Activated CD4-positive, alpha-beta T cell treated with anti-CD3 and anti-CD28 coated beads, Interleukin-10, Interleukin-2, amounts not matched to agents 100 ng/mL and 50 ng/mL, durations not matched to agents 16 hours and 8 hours (primary cell): ENCODE results near the gene MN1.

Experiments
- DNase-seq: peaks from one replicate; pipeline ENCODE4 v3.0.0-alpha.2; 2020

Gene MN1

DNA sequence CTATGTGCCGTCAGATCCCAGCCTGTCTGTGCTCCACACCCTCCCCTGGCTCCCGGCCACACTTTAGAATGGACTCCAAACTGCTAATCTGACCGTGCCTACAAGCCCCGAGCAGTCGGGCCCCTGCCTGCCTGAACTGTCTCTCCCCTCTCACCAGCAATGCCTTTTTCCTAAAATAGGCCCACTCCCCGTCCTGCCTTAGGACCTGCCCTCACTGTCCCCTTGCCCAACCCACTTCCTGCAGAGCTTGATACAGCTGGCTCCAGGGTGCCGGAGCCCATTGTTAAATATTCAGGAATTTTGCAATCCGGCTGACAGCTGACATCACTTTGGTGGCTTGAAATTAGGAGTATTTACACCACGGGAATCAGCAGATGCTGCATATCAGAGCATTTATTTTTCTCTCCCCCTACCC is 21.4 kb downstream of the MN1 start:
- no peak for DNase-seq

- no peak for DNase-seq
Measured at GRCh38 chr22:27779643-27780042, 21.9 kb downstream of the MN1 start.

- DNase-seq = no peak
Measured at GRCh38 chr22:27778294-27779090, 23.1 kb downstream of the MN1 start.

DNA sequence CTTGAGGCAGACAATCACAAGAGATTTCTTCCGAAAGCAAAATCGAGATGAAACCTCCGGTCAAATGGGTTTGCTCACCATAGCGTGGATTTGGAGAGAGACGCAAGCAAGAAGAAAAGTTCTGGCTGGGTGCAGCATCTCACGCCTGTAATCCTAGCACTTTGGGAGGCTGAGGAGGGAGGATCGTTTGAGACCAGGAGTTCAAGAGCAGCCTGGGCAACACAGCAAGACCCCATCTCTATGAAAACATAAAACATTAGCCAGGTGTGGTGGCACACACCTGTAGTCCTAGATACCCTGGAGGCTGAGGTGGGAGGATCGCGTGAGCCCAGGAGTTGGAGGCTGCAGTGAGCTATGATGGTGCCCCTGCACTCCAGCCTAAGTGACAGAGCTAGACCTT is 24.4 kb downstream of the MN1 start:
- DNase-seq = no peak

GRCh38 chr22:27776650-27776958 is 25.0 kb downstream of the MN1 start:
- DNase-seq = no peak

DNA sequence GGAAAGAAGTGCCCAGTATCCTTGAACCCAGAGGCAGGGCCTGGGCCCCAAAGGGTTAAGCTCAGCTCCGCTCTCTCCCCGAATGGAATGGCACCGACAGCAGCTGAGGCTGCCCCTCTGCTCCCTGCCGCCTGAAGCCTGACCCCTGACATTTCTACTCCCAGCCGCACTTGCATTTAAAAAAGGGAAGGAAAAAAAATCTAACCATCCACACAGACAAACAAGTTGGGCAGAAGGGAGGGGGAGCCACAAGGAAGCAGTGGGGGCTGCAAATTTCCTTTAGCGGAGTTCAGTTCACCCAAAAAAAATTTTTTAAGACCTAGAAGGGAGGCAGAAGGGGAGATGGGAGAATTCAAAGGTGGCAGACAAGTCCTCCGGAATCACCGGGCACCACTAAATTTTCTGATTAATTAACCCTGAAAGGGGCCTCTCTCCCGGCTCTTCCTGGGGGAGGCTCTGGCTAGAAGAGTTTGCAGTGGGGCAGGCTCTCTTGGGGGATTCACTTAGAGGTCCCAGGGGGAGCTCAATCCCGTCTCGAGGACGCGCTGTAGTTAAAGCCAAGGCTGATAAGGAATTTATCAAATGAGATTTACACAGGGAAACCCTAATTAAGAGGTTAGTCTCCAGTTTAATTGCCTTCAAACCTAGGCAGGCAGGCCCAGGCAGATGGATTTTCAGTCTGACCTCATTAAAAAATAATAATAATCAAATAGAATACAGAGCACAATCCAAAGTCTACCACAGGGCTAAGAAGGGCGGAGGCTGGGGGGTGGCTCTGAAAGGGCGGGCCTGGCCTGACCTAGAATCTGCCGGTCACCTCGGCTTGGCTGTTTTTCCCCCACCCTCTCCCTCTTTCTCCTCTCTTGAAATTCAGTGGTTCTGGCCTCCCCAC is 25.6 kb downstream of the MN1 start:
- no peak for DNase-seq

DNA sequence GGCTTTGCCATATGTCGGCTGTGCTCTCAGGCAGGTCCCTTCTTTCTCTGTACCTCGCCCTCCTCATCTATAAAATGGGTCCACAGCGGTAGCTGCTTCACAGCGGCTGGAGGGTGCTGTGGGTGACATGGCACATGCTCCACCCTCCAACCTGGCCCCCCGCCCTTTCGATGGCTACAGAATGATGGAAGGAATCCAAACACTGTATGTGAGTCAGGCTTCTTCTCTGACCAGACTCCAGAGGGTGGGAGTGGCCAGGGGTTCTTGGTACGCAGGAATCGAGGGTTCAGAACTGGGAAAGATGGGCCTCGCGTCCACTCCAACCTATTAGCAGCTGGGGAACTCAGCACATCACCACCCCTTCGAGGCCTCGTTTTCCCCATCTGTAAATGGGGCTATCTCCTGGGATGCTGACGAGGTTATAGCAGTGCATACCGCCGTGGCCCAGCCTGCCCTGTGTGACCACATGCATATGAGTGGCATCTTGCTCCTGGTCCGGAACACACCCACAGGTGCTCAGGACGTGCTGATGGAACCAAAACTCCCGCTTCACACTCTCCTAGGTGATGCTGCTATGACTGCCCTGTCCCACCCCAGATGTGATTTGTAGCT is 26.4 kb downstream of the MN1 start:
- no peak for DNase-seq

GRCh38 chr22:27774200-27774599 is 27.4 kb downstream of the MN1 start:
- no peak for DNase-seq

- no peak for DNase-seq
Measured at GRCh38 chr22:27772984-27773498, 28.5 kb downstream of the MN1 start.

- DNase-seq = no peak
Measured at GRCh38 chr22:27772081-27772983, 29.2 kb downstream of the MN1 start.

GRCh38 chr22:27771637-27772036 is 29.9 kb downstream of the MN1 start:
- DNase-seq = no peak

DNA sequence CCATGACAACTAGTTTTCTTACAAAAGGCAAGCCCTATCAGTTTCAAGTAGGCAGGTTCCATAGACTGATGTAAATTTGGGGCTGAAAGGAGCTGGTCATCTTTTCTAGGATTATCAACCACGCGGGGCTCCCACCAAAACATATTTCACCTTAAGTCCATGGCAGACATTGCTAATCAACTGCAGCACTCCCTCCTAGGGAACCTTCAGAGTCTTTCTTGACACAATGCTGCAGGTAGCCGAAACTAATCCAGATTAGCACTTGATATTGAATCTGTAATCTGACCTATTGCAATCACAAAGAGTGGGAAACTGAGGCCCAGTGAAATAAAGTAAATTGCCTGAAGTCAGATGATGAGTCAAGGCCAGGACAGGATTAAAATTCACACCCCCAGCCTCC is 32.5 kb downstream of the MN1 start:
- DNase-seq = no peak

- no peak for DNase-seq
Measured at GRCh38 chr22:27768027-27768653, 33.4 kb downstream of the MN1 start.

GRCh38 chr22:27766679-27767078 is 34.9 kb downstream of the MN1 start:
- no peak for DNase-seq

DNA sequence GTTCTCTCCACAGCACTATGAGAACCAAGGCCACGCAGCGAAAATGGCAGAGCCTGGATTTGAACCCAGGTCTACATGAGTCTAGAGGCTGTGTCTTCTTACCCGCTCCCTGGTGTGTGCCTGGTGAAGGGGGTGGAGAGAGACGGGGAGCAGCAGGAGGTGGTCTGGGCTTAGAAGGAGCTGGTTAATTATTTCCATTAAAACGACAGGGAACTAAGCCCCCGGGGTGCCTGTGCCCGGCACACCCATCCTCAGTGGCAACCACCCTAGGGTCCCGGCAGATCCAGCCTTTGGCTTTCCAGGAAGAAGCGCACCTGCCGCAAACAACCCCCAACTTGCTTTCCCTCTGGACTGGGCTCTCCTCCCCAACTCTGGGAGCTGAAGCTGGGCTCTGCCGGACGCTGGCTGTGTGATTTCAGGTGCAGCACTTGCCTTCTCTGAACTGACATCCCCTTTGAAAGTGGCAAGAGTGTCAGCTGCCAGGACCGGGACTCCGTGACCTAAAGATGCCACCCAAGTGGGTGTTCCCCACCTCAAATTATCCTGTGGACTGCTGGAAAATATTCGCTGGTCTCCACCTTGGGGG is 35.8 kb downstream of the MN1 start:
- no peak for DNase-seq

GRCh38 chr22:27764722-27765236 is 36.8 kb downstream of the MN1 start:
- no peak for DNase-seq

DNA sequence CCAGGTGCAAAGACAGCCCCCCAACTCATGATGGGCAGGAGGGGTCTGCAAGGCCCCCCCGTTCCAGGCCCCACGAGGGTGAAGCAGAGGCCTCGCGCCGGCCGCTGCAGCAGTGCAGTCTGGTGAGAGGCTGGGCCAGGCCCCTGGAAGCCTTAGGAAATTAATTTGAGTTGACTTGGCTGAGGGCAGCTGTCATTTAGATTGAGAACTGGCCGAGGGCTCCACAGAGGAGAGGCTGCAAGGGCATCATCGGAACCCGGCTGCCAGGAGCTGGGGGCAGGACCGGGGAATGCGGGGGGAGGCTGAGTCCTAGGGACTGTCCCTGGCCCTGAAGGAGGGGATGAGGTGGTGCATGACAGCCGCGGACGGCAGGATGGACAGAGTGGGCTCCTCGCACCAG is 39.9 kb downstream of the MN1 start:
- no peak for DNase-seq

- DNase-seq = no peak
Measured at GRCh38 chr22:27761000-27761399, 40.6 kb downstream of the MN1 start.

- no peak for DNase-seq
Measured at GRCh38 chr22:27760474-27760873, 41.1 kb downstream of the MN1 start.

- DNase-seq = no peak
Measured at GRCh38 chr22:27757928-27758525, 43.5 kb downstream of the MN1 start.

GRCh38 chr22:27756212-27756660 is 45.3 kb downstream of the MN1 start:
- DNase-seq = no peak
